Mucosa of rectum (tissue), 2 donors: Measurements from ENCODE around the gene WFS1.
A peak's percentile ranks its signal among the peaks of the same experiment; 100 is the strongest.

ENCODE experiments used
- H3K27ac ChIP-seq, 2 donors: one replicate each; pipeline ENCODE4 v1.7.0; 2013; ENCODE audit warnings: inconsistent platforms in 2 of 2, low read depth in 2 of 2, low read length in 2 of 2
- H3K27me3 ChIP-seq, 2 donors: one replicate each; pipeline ENCODE4 v1.7.0; 2013; ENCODE audit warnings: low read length in 2 of 2; ENCODE audit not compliant: control insufficient read depth in 2 of 2, insufficient read depth in 2 of 2
- H3K36me3 ChIP-seq, 2 donors: one replicate each; pipeline ENCODE4 v1.7.0; 2013; ENCODE audit warnings: low read length in 2 of 2; ENCODE audit not compliant: control insufficient read depth in 2 of 2, insufficient read depth in 2 of 2
- H3K4me1 ChIP-seq, 2 donors: one replicate each; pipeline ENCODE4 v1.7.0; 2013; ENCODE audit warnings: low read length in 2 of 2, mild to moderate bottlenecking in 1 of 2; ENCODE audit not compliant: control insufficient read depth in 2 of 2, insufficient read depth in 2 of 2
- H3K4me3 ChIP-seq, 2 donors: one replicate each; pipeline ENCODE4 v1.7.0; 2013; ENCODE audit warnings: low read length in 2 of 2
- H3K9ac ChIP-seq, 2 donors: one replicate each; pipeline ENCODE4 v1.7.0; 2013; ENCODE audit warnings: low read length in 2 of 2, low read depth in 1 of 2, mild to moderate bottlenecking in 1 of 2
- H3K9me3 ChIP-seq, 2 donors: one replicate each; pipeline ENCODE4 v1.7.0; 2013; ENCODE audit warnings: low read length in 2 of 2; ENCODE audit not compliant: control insufficient read depth in 2 of 2
- donor health status: healthy.
- donor health status: Normal muscosa, but diverticular disease.

Gene WFS1

GRCh38 chr4:6290769-6291547, 21.3 kb downstream of the WFS1 start:
- Histone ChIP-seq H3K9ac (no peak overlapping the region), H3K36me3 (peaks cover 3% of the 10 kb centered on the region in 2 donors), H3K27ac (no peak overlapping the region)

GRCh38 chr4:6291784-6292297, 22.2 kb downstream of the WFS1 start:
- no peaks in the 10 kb centered on the region for H3K9me3 ChIP-seq
- H3K4me3 ChIP-seq, result no peak overlapping the region
- no peak overlapping the region for H3K27ac ChIP-seq
- H3K9ac ChIP-seq, result no peak overlapping the region
- H3K4me1 ChIP-seq, result no peaks in the 10 kb centered on the region
- no peaks in the 10 kb centered on the region for H3K27me3 ChIP-seq
- peaks cover 3 to 6% of the 10 kb centered on the region in 2 donors for H3K36me3 ChIP-seq

More at GRCh38 chr4:6290769-6291547, 21.3 kb downstream of the WFS1 start:
- Histone ChIP-seq H3K4me3 (no peak overlapping the region), H3K4me1 (no peaks in the 10 kb centered on the region), H3K9me3 (no peaks in the 10 kb centered on the region), H3K27me3 (no peaks in the 10 kb centered on the region)

GRCh38 chr4:6292376-6293096, 22.9 kb downstream of the WFS1 start:
- no peak overlapping the region for H3K9ac ChIP-seq
- H3K36me3 ChIP-seq, result peaks cover 3 to 5% of the 10 kb centered on the region in 2 donors

GRCh38 chr4:6293097-6293445, 23.4 kb downstream of the WFS1 start:
- Histone ChIP-seq H3K4me3 (no peak overlapping the region), H3K9ac (no peak overlapping the region), H3K9me3 (no peaks in the 10 kb centered on the region), H3K27ac (no peak overlapping the region), H3K36me3 (peaks cover 3 to 4% of the 10 kb centered on the region in 2 donors), H3K4me1 (no peaks in the 10 kb centered on the region), H3K27me3 (no peaks in the 10 kb centered on the region)

More at GRCh38 chr4:6292376-6293096, 22.9 kb downstream of the WFS1 start:
- Histone ChIP-seq H3K4me3 (no peak overlapping the region), H3K27ac (no peak overlapping the region), H3K4me1 (no peaks in the 10 kb centered on the region), H3K27me3 (no peaks in the 10 kb centered on the region), H3K9me3 (no peaks in the 10 kb centered on the region)

- H3K36me3 ChIP-seq, result peaks cover 3 to 4% of the 10 kb centered on the region in 2 donors
- H3K4me1 ChIP-seq, result no peaks in the 10 kb centered on the region
- no peaks in the 10 kb centered on the region for H3K9me3 ChIP-seq
These were observed 24.0 kb downstream of the WFS1 start for GRCh38 chr4:6293661-6294060.

GRCh38 chr4:6294705-6295421, 25.2 kb downstream of the WFS1 start:
- H3K4me3 ChIP-seq, result no peak overlapping the region
- H3K4me1 ChIP-seq, result no peaks in the 10 kb centered on the region
- no peaks in the 10 kb centered on the region for H3K27me3 ChIP-seq
- no peak overlapping the region for H3K9ac ChIP-seq
- no peak overlapping the region for H3K27ac ChIP-seq
- no peaks in the 10 kb centered on the region for H3K9me3 ChIP-seq
- H3K36me3 ChIP-seq, result peaks cover 0 to 4% of the 10 kb centered on the region in 2 donors

More at GRCh38 chr4:6293661-6294060, 24.0 kb downstream of the WFS1 start:
- Histone ChIP-seq H3K4me3 (no peak overlapping the region), H3K27ac (no peak overlapping the region), H3K9ac (no peak overlapping the region), H3K27me3 (no peaks in the 10 kb centered on the region)

GRCh38 chr4:6295495-6295894, 25.8 kb downstream of the WFS1 start:
- peaks cover 0 to 5% of the 10 kb centered on the region in 2 donors for H3K36me3 ChIP-seq
- H3K9me3 ChIP-seq, result no peaks in the 10 kb centered on the region
- no peak overlapping the region for H3K9ac ChIP-seq
- H3K4me3 ChIP-seq, result no peak overlapping the region
- H3K27me3 ChIP-seq, result no peaks in the 10 kb centered on the region
- H3K27ac ChIP-seq, result no peak overlapping the region
- no peaks in the 10 kb centered on the region for H3K4me1 ChIP-seq

GRCh38 chr4:6296026-6296425, 26.4 kb downstream of the WFS1 start:
- Histone ChIP-seq H3K4me1 (no peaks in the 10 kb centered on the region), H3K4me3 (no peak overlapping the region), H3K9ac (no peak overlapping the region), H3K36me3 (peaks cover 5 to 9% of the 10 kb centered on the region in 2 donors), H3K9me3 (no peaks in the 10 kb centered on the region), H3K27ac (no peak overlapping the region), H3K27me3 (no peaks in the 10 kb centered on the region)

GRCh38 chr4:6297266-6297815, 27.7 kb downstream of the WFS1 start:
- Histone ChIP-seq H3K9ac (no peak overlapping the region), H3K36me3 (peaks cover 17 to 19% of the 10 kb centered on the region in 2 donors), H3K27ac (peak overlapping the region in 1 of 2 donors; percentile 16), H3K27me3 (no peaks in the 10 kb centered on the region), H3K4me1 (no peaks in the 10 kb centered on the region), H3K4me3 (no peak overlapping the region), H3K9me3 (no peaks in the 10 kb centered on the region)
